Measurements from ENCODE around the gene HCRTR1. TPM values are rescaled to one million over a fixed set of nuclear protein-coding genes. Genes with fewer than 3 reads are reported as not detected.

HCRTR1 gene
- total RNA-seq, 6 donors from 2014 or later, result 2.1 TPM; not detected in 5

- H3K27ac ChIP-seq, result no peak overlapping the region
- no peak overlapping the region for H3K4me3 ChIP-seq
- TF ChIP-seq POLR2AphosphoS5 (IDR thresholded peaks at IDR 0.05) (no peak), POLR2A (IDR thresholded peaks at IDR 0.05) (no peak), CTCF (IDR thresholded peaks at IDR 0.05) (no peak), EP300 (IDR thresholded peaks at IDR 0.05) (no peak)
- peaks cover 0 to 23% (median 8%) of the 10 kb centered on the region in 4 donors for H3K36me3 ChIP-seq
- ATAC-seq (ENCODE audit: low FRiP score in 2 of 2) (no peak), DNase-seq (peak; percentile 12 to 54)
- 96 to 100% methylated on average over 8 to 12 of the region's 12 CpGs for WGBS, 2 donors
- H3K9me3 ChIP-seq, result no peaks in the 10 kb centered on the region
- peaks cover 10 to 27% (median 15%) of the 10 kb centered on the region in 4 donors for H3K4me1 ChIP-seq
- no peaks in the 10 kb centered on the region for H3K27me3 ChIP-seq
Measured at GRCh38 chr1:31623365-31623764, 5.9 kb downstream of the HCRTR1 start.

GRCh38 chr1:31624309-31624708, 6.8 kb downstream of the HCRTR1 start:
- no peak for ATAC-seq (ENCODE audit: low FRiP score in 2 of 2)
- peak in 1 of 2 donors; percentile 18 for DNase-seq
- WGBS, 2 donors, result 61 to 70% methylated on average over 5 of the region's 5 CpGs
- Histone ChIP-seq H3K27ac (no peak overlapping the region), H3K9me3 (no peaks in the 10 kb centered on the region), H3K36me3 (peaks cover 0 to 32% (median 17%) of the 10 kb centered on the region in 4 donors), H3K4me1 (peaks cover 11 to 36% (median 21%) of the 10 kb centered on the region in 4 donors), H3K27me3 (no peaks in the 10 kb centered on the region), H3K4me3 (no peak overlapping the region)
- TF ChIP-seq POLR2AphosphoS5 (IDR thresholded peaks at IDR 0.05) (no peak), EP300 (IDR thresholded peaks at IDR 0.05) (no peak), POLR2A (IDR thresholded peaks at IDR 0.05) (no peak), CTCF (IDR thresholded peaks at IDR 0.05) (no peak)

- 87 to 93% methylated on average over 12 to 14 of the region's 16 CpGs for WGBS, 2 donors
- DNase-seq, result peak; percentile 18 to 55
- Histone ChIP-seq H3K9me3 (no peaks in the 10 kb centered on the region), H3K4me3 (no peak overlapping the region), H3K27me3 (no peaks in the 10 kb centered on the region), H3K4me1 (peaks cover 11 to 37% (median 24%) of the 10 kb centered on the region in 4 donors), H3K36me3 (peaks cover 0 to 38% (median 23%) of the 10 kb centered on the region in 4 donors), H3K27ac (peak overlapping the region in 2 of 4 donors; percentile 79 to 81)
- TF ChIP-seq EP300 (IDR thresholded peaks at IDR 0.05) (no peak), POLR2AphosphoS5 (IDR thresholded peaks at IDR 0.05) (no peak), CTCF (IDR thresholded peaks at IDR 0.05) (no peak), POLR2A (IDR thresholded peaks at IDR 0.05) (no peak)
- ATAC-seq (ENCODE audit: low FRiP score in 2 of 2), result no peak
Measured at GRCh38 chr1:31624731-31625514, 7.4 kb downstream of the HCRTR1 start.

- peaks cover 5 to 46% (median 31%) of the 10 kb centered on the region in 4 donors for H3K36me3 ChIP-seq
- H3K4me1 ChIP-seq, result peaks cover 11 to 37% (median 24%) of the 10 kb centered on the region in 4 donors
- ATAC-seq (ENCODE audit: low FRiP score in 2 of 2) (no peak), DNase-seq (no peak)
- no peaks in the 10 kb centered on the region for H3K27me3 ChIP-seq
- H3K27ac ChIP-seq, result peak overlapping the region; percentile 76 to 81 (median 78)
- no peak for TF ChIP-seq POLR2A (IDR thresholded peaks at IDR 0.05)
- TF ChIP-seq CTCF (IDR thresholded peaks at IDR 0.05), result no peak
- TF ChIP-seq POLR2AphosphoS5 (IDR thresholded peaks at IDR 0.05), result no peak
- TF ChIP-seq EP300 (IDR thresholded peaks at IDR 0.05), result no peak
- H3K4me3 ChIP-seq, result no peak overlapping the region
- WGBS, 2 donors, result 86 to 88% methylated on average over 4 of the region's 4 CpGs
- no peaks in the 10 kb centered on the region for H3K9me3 ChIP-seq
Measured at GRCh38 chr1:31625561-31626222, 8.2 kb downstream of the HCRTR1 start.

All from upper lobe of left lung (tissue), 6 donors.